ENCODE measurements around the gene GRID1. TPM values are rescaled to one million over a fixed set of nuclear protein-coding genes. Genes with fewer than 3 reads are reported as not detected.

The GRID1 gene
- total RNA-seq, 1 experiment from 2014 or later = 0.37 TPM

GRCh38 chr10:85658518-85658917 is 708.1 kb downstream of the GRID1 start:
- ATAC-seq = no peak
- H3K9me3 Mint-ChIP-seq = peaks cover 8% of the 10 kb centered on the region
- ChIA-PET CTCF (no interaction called here), POLR2A (no interaction called here)
- no peak overlapping the region for H3K27ac Mint-ChIP-seq
- DNase-seq (ENCODE audit: low spot score) = no peak
- H3K27me3 Mint-ChIP-seq (ENCODE audit: low read depth) = no peaks in the 10 kb centered on the region
- no peak overlapping the region for H3K4me3 Mint-ChIP-seq
- H3K4me1 Mint-ChIP-seq = no peaks in the 10 kb centered on the region
- TF ChIP-seq KAT7 (CRISPR knock-in tag; IDR thresholded peaks at IDR 0.05; ENCODE audit: borderline replicate concordance) (no peak), ZBTB21 (CRISPR knock-in tag; IDR thresholded peaks at IDR 0.05; ENCODE audit: borderline replicate concordance) (no peak), SOX15 (CRISPR knock-in tag; IDR thresholded peaks at IDR 0.05) (no peak), ATF6 (CRISPR knock-in tag; IDR thresholded peaks at IDR 0.05) (no peak), SMAD4 (CRISPR knock-in tag; IDR thresholded peaks at IDR 0.05) (no peak), MYBL2 (CRISPR knock-in tag; IDR thresholded peaks at IDR 0.05) (no peak), STAT6 (CRISPR knock-in tag; conservative IDR thresholded peaks at IDR 0.05; ENCODE audit: low read depth) (no peak), E2F4 (CRISPR knock-in tag; IDR thresholded peaks at IDR 0.05; ENCODE audit: borderline replicate concordance, low read depth) (no peak), IRF1 (CRISPR knock-in tag; IDR thresholded peaks at IDR 0.05) (no peak), ATF1 (CRISPR knock-in tag; IDR thresholded peaks at IDR 0.05) (no peak), FOXP1 (CRISPR knock-in tag; IDR thresholded peaks at IDR 0.05; ENCODE audit: borderline replicate concordance) (no peak), HMGA2 (CRISPR knock-in tag; IDR thresholded peaks at IDR 0.05) (no peak), ZSCAN18 (CRISPR knock-in tag; IDR thresholded peaks at IDR 0.05) (no peak), NR2C2 (CRISPR knock-in tag; IDR thresholded peaks at IDR 0.05) (no peak), NR3C1 (CRISPR knock-in tag; conservative IDR thresholded peaks at IDR 0.05; ENCODE audit: low read depth) (no peak), PREB (CRISPR knock-in tag; IDR thresholded peaks at IDR 0.05; ENCODE audit: borderline replicate concordance) (no peak), ZNF425 (CRISPR knock-in tag; conservative IDR thresholded peaks at IDR 0.05) (no peak), AR (CRISPR knock-in tag; IDR thresholded peaks at IDR 0.05) (no peak), ZNF396 (CRISPR knock-in tag; IDR thresholded peaks at IDR 0.05; ENCODE audit: borderline replicate concordance) (no peak)
- no peaks in the 10 kb centered on the region for H3K36me3 Mint-ChIP-seq

Data from WTC11 (cell line).